ENCODE measurements around the gene ST6GALNAC3.

ST6GALNAC3 gene

GRCh38 chr1:76381450-76382097 lies 307.0 kb downstream of the ST6GALNAC3 start:
- no peak for DNase-seq (ENCODE audit: low spot score)
- TF ChIP-seq CTCF (IDR thresholded peaks at IDR 0.05; ENCODE audit: borderline replicate concordance, control extremely low read depth, extremely low read depth, insufficient read depth, missing control alignments) = no peak
- in situ Hi-C loops (cut with MboI; ENCODE audit: low sequenced_read_pairs, unreplicated experiment) = no loop called here

- in situ Hi-C loops (cut with MboI; ENCODE audit: low sequenced_read_pairs, unreplicated experiment) = no loop called here
Observed at GRCh38 chr1:76388261-76388660, 313.7 kb downstream of the ST6GALNAC3 start.

GRCh38 chr1:76390456-76390855 lies 315.9 kb downstream of the ST6GALNAC3 start:
- no peak for DNase-seq (ENCODE audit: low spot score)
- in situ Hi-C loops (cut with MboI; ENCODE audit: low sequenced_read_pairs, unreplicated experiment) = no loop called here

More at GRCh38 chr1:76388261-76388660, 313.7 kb downstream of the ST6GALNAC3 start:
- TF ChIP-seq CTCF (IDR thresholded peaks at IDR 0.05; ENCODE audit: borderline replicate concordance, control extremely low read depth, extremely low read depth, insufficient read depth, missing control alignments) = no peak
- no peak for DNase-seq (ENCODE audit: low spot score)

GRCh38 chr1:76395059-76395458 lies 320.5 kb downstream of the ST6GALNAC3 start:
- no peak for TF ChIP-seq CTCF (IDR thresholded peaks at IDR 0.05; ENCODE audit: borderline replicate concordance, control extremely low read depth, extremely low read depth, insufficient read depth, missing control alignments)
- in situ Hi-C loops (cut with MboI; ENCODE audit: low sequenced_read_pairs, unreplicated experiment) = no loop called here
- no peak for DNase-seq (ENCODE audit: low spot score)

More at GRCh38 chr1:76390456-76390855, 315.9 kb downstream of the ST6GALNAC3 start:
- TF ChIP-seq CTCF (IDR thresholded peaks at IDR 0.05; ENCODE audit: borderline replicate concordance, control extremely low read depth, extremely low read depth, insufficient read depth, missing control alignments) = no peak

- in situ Hi-C loops (cut with MboI; ENCODE audit: low sequenced_read_pairs, unreplicated experiment) = no loop called here
- no peak for TF ChIP-seq CTCF (IDR thresholded peaks at IDR 0.05; ENCODE audit: borderline replicate concordance, control extremely low read depth, extremely low read depth, insufficient read depth, missing control alignments)
- DNase-seq (ENCODE audit: low spot score) = no peak
Observed at GRCh38 chr1:76402128-76402527, 327.6 kb downstream of the ST6GALNAC3 start.

- DNase-seq (ENCODE audit: low spot score) = no peak
- in situ Hi-C loops (cut with MboI; ENCODE audit: low sequenced_read_pairs, unreplicated experiment) = no loop called here
- no peak for TF ChIP-seq CTCF (IDR thresholded peaks at IDR 0.05; ENCODE audit: borderline replicate concordance, control extremely low read depth, extremely low read depth, insufficient read depth, missing control alignments)
Observed at GRCh38 chr1:76408303-76408702, 333.8 kb downstream of the ST6GALNAC3 start.
